ENCODE measurements around the gene SLC26A1.

GRCh38 chr4:1019320-1019719 lies 26.1 kb upstream of the SLC26A1 start:
- TF ChIP-seq CTCF (IDR thresholded peaks at IDR 0.05; ENCODE audit: low read length) (no peak), EZH2 (IDR thresholded peaks at IDR 0.05; ENCODE audit: borderline replicate concordance, low read length) (no peak)
